Upper lobe of left lung (tissue), 4 donors: ENCODE data around the gene IFNGR1.

Experiments
- POLR2A ChIP-seq, 4 donors: fragments of 450-650 bp; IDR thresholded peaks; one replicate each; pipeline ENCODE4 v1.5.1; 2016 to 2017; ENCODE audit warnings: antibody characterized with exemption in 4 of 4, mild to moderate bottlenecking in 2 of 4
- POLR2AphosphoS5 ChIP-seq, 2 donors: sonication (generic); formaldehyde crosslinking; IDR thresholded peaks; one replicate each; pipeline ENCODE4 v1.5.1; 2017; ENCODE audit warnings: antibody characterized with exemption in 2 of 2
- TF ChIP-seq, protein P1 (sequence below), 6 experiments: fragments of 450-650 bp in 4 of 6; fragments of 200-600 bp in 2 of 6; sonication (generic) in 2 of 6; IDR thresholded peaks; one replicate each; pipeline ENCODE4 v1.5.1; 2016 to 2019; ENCODE audit warnings: antibody characterized with exemption in 6 of 6

DNA sequence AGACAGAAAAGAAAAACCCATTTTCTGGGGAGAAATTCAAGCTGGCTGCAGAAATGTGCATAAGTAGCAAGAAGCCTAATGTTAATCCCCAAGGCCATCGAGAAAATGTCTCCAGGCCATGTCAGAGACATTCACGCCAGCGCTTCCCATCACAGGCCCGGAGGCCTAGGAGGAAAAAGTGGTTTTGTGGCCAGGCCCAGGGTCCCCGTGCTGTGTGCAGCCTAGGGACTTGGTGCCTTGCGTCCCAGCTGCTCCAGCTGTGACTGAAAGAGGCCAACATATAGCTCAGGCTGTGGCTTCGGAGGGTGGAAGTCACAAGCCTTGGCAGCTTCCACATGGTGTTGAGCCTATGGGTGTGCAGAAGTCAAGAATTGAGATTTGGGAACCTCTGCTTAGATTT, 10.9 kb downstream of the IFNGR1 start:
- TF ChIP-seq POLR2A (IDR thresholded peaks at IDR 0.05) (no peak), POLR2AphosphoS5 (IDR thresholded peaks at IDR 0.05) (no peak)
- TF ChIP-seq, protein P1, sequence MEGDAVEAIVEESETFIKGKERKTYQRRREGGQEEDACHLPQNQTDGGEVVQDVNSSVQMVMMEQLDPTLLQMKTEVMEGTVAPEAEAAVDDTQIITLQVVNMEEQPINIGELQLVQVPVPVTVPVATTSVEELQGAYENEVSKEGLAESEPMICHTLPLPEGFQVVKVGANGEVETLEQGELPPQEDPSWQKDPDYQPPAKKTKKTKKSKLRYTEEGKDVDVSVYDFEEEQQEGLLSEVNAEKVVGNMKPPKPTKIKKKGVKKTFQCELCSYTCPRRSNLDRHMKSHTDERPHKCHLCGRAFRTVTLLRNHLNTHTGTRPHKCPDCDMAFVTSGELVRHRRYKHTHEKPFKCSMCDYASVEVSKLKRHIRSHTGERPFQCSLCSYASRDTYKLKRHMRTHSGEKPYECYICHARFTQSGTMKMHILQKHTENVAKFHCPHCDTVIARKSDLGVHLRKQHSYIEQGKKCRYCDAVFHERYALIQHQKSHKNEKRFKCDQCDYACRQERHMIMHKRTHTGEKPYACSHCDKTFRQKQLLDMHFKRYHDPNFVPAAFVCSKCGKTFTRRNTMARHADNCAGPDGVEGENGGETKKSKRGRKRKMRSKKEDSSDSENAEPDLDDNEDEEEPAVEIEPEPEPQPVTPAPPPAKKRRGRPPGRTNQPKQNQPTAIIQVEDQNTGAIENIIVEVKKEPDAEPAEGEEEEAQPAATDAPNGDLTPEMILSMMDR (IDR thresholded peaks at IDR 0.05) = no peak
